NB4 (cell line): ENCODE measurements around the gene LIMS1.

Experiments used
- CTCF ChIP-seq: IDR thresholded peaks from one replicate; pipeline ENCODE4 v1.5.1; 2012; ENCODE audit warnings: low read depth, low read length
- MYC ChIP-seq: IDR thresholded peaks from 2 replicates; pipeline ENCODE4 v1.6.1; 2011; ENCODE audit warnings: low read depth, low read length

- no peak for TF ChIP-seq CTCF
- TF ChIP-seq MYC, result no peak
Measured at GRCh38 chr2:108634011-108634410, 99.7 kb downstream of the LIMS1 start.
